Type B pancreatic cell (in vitro differentiated cells): ENCODE results near the gene GALNT10. TPM values are rescaled to one million over a fixed set of nuclear protein-coding genes. Genes with fewer than 3 reads are reported as not detected.
A peak's percentile ranks its signal among the peaks of the same experiment; 100 is the strongest.

Experiments used
- DNase-seq: peaks from one replicate; pipeline ENCODE4 v3.0.0; 2021; ENCODE audit warnings: mixed read lengths; ENCODE audit not compliant: unreplicated experiment; ENCODE audit errors: extremely low spot score
- H3K27ac Mint-ChIP-seq: 2 replicates; pipeline ENCODE4 v1.8.0; 2021; ENCODE audit warnings: mild to moderate bottlenecking, mixed read lengths
- H3K27me3 Mint-ChIP-seq: 2 replicates; pipeline ENCODE4 v1.8.0; 2021; ENCODE audit warnings: mixed read lengths
- H3K36me3 Mint-ChIP-seq: 2 replicates; pipeline ENCODE4 v1.8.0; 2021; ENCODE audit warnings: mixed read lengths
- H3K4me1 Mint-ChIP-seq: one replicate; pipeline ENCODE4 v1.8.0; 2021; ENCODE audit warnings: mixed read lengths; ENCODE audit not compliant: unreplicated experiment
- H3K4me3 Mint-ChIP-seq: 2 replicates; pipeline ENCODE4 v1.8.0; 2021; ENCODE audit warnings: mild to moderate bottlenecking, mixed read lengths
- H3K9me3 Mint-ChIP-seq: 2 replicates; pipeline ENCODE4 v1.8.0; 2021; ENCODE audit warnings: mixed read lengths
- total RNA-seq: library from RNA; stranded (reverse); gene quantifications from 2 replicates; pipeline ENCODE4 v1.2.1, GENCODE V29; 2021; ENCODE audit warnings: low replicate concordance
- TF ChIP-seq, protein P1 (sequence below): fragments of 200-600 bp; sonication (generic); conservative IDR thresholded peaks from 2 replicates; pipeline ENCODE4 v1.5.0; 2021; ENCODE audit warnings: antibody characterized with exemption, mild to moderate bottlenecking

GALNT10 gene
- total RNA-seq, 1 donor from 2014 or later, result 23.0 TPM

DNA sequence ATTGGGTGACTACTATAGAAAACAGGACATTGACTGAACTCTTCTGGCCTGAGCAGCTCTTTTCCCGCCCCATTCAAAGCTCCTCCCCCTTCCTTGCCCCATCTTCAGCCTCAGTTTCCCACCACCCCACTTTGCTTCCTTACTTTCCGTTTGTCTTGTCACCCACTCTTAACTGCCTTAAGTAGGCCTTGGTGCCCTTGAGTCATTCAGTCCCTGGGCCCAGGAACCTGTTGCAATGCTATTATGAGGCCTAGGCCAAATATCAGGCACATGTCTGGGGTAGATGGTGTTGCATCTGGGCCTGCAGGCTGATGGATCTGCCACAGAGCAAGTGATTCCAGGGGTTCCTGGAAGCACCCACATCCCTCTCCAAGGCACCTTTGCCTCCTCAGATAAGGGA lies 17.7 kb upstream of the GALNT10 start:
- Mint-ChIP-seq H3K9me3 (peaks cover 7% of the 10 kb centered on the region), H3K4me1 (no peaks in the 10 kb centered on the region), H3K27ac (no peak overlapping the region), H3K36me3 (no peaks in the 10 kb centered on the region), H3K27me3 (peaks cover 64% of the 10 kb centered on the region), H3K4me3 (no peak overlapping the region)
- TF ChIP-seq, protein P1, sequence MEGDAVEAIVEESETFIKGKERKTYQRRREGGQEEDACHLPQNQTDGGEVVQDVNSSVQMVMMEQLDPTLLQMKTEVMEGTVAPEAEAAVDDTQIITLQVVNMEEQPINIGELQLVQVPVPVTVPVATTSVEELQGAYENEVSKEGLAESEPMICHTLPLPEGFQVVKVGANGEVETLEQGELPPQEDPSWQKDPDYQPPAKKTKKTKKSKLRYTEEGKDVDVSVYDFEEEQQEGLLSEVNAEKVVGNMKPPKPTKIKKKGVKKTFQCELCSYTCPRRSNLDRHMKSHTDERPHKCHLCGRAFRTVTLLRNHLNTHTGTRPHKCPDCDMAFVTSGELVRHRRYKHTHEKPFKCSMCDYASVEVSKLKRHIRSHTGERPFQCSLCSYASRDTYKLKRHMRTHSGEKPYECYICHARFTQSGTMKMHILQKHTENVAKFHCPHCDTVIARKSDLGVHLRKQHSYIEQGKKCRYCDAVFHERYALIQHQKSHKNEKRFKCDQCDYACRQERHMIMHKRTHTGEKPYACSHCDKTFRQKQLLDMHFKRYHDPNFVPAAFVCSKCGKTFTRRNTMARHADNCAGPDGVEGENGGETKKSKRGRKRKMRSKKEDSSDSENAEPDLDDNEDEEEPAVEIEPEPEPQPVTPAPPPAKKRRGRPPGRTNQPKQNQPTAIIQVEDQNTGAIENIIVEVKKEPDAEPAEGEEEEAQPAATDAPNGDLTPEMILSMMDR, result no peak
- no peak for DNase-seq

DNA sequence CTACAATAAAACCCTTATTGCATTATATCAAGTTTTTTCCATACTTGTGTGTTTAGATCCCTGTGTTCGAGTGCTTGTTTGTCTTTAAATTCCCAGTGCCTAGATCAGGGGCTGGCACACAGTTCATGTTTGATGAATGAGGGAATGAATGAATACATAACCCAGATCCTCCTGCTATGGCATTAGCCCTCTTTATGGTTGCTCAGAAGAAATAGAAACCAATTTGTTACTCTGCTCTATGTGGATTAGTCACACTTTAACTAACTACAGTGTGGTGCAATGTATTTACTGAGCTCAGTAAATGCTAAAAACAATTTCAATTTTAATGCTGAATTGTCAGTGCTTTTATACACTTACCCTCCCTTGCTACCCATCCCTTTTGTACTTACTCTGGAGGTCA lies 16.4 kb upstream of the GALNT10 start:
- no peak overlapping the region for H3K27ac Mint-ChIP-seq
- DNase-seq, result no peak
- no peak overlapping the region for H3K4me3 Mint-ChIP-seq
- no peaks in the 10 kb centered on the region for H3K4me1 Mint-ChIP-seq
- H3K27me3 Mint-ChIP-seq, result peaks cover 68% of the 10 kb centered on the region
- no peaks in the 10 kb centered on the region for H3K36me3 Mint-ChIP-seq
- H3K9me3 Mint-ChIP-seq, result peaks cover 7% of the 10 kb centered on the region
- TF ChIP-seq, protein P1, result no peak

DNA sequence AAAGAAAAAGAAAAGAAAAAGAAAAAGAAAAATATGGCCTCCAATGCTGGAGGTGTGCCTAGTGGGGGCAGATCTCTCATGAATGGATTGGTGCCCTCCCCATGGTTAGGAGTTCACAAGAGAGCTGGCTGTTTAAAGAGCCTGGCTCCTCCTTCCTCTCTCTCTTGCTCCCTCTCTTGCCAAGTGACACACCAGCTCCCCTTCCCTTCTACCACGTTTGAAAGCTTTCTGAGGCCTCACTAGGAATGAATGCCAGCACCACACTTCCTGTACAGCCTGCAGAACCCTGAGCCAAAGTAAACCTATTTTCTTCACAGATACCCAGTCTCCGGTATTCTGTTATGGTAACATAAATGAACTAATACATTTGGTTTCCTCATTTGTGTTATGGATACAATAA lies 14.4 kb upstream of the GALNT10 start:
- Mint-ChIP-seq H3K4me3 (no peak overlapping the region), H3K4me1 (no peaks in the 10 kb centered on the region), H3K9me3 (no peaks in the 10 kb centered on the region), H3K36me3 (no peaks in the 10 kb centered on the region), H3K27ac (no peak overlapping the region), H3K27me3 (peaks cover 67% of the 10 kb centered on the region)
- TF ChIP-seq, protein P1, result no peak
- DNase-seq, result no peak

DNA sequence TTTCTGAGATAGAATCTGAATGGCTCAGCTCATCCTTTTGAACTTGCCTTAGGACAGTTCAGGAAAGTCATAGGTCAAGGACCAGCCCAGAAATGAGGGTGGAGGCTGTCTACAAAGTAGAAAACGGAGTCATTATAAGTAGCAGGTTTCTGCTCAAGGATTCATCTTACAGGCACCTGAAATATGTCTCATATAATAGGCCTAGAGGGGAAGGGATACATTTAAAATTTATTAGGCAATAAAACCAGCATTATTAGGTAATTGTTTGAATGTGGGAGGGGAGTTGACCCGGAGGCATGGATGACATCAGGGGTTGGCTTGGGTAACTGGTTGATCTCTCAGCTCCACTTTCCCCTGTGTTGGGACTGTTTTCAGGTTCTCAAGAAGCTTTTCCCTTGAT lies 11.9 kb upstream of the GALNT10 start:
- Mint-ChIP-seq H3K36me3 (no peaks in the 10 kb centered on the region), H3K4me3 (no peak overlapping the region), H3K27me3 (peaks cover 64% of the 10 kb centered on the region), H3K9me3 (no peaks in the 10 kb centered on the region), H3K4me1 (no peaks in the 10 kb centered on the region), H3K27ac (no peak overlapping the region)
- TF ChIP-seq, protein P1, result no peak
- no peak for DNase-seq

DNA sequence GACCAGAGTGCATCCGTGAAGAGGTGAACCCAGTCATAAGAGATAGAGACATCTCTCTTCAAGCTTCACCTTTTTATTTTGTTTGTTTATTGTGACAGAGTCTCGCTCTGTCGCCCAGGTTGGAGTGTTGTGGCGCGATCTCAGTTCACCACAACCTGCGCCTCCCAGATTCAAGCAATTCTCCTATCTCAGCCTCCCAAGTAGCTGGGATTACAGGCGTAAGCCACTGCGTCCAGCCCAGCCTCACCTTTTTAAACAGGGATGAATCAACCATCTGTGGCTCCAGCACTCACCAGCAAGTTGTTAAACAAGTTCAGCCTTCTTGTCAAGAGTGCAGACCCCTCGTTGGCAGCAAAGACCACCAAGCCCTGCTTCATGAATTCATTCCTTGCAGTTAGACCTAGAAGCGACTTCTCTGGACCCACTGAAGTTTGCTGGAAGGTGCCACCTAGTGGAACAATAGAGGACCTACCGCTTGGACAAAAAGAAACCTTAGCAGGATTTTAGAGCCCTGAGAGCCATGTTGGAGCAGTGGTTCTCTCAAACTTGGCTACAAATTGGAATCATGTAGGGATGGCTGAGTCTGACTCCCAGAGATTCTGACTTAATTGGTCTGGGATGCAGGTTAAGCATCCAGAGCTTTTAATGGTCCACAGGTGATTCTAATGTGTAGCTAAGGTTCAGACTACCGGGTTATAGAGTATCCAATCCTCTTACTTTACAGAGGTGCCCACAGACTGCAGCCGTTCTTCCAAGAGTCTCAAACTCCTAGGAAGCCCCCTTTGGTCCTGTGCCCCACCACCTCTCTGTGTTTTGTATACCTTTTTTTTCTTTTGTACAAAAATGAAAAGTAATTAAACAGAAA lies 10.5 kb upstream of the GALNT10 start:
- Mint-ChIP-seq H3K4me3 (no peak overlapping the region), H3K9me3 (no peaks in the 10 kb centered on the region), H3K4me1 (no peaks in the 10 kb centered on the region), H3K27ac (no peak overlapping the region), H3K27me3 (peaks cover 67% of the 10 kb centered on the region), H3K36me3 (no peaks in the 10 kb centered on the region)
- no peak for DNase-seq
- TF ChIP-seq, protein P1, result peak; percentile 84
